NCI-H2196 (cell line): Measurements from ENCODE around the gene DKC1.
A peak's percentile ranks its signal among the peaks of the same experiment; 100 is the strongest.

Experiments used
- DNase-seq: peaks from one replicate; lab custom pipeline; 2025; ENCODE audit not compliant: unreplicated experiment; lab: John Stamatoyannopoulos, UW

Gene DKC1

GRCh38 chrX:154735695-154736393 lies 26.8 kb upstream of the DKC1 start:
- no peak for DNase-seq

GRCh38 chrX:154737136-154737535 lies 25.5 kb upstream of the DKC1 start:
- no peak for DNase-seq

- DNase-seq = peak; percentile 13
These were observed 24.5 kb upstream of the DKC1 start for GRCh38 chrX:154738011-154738738.

- no peak for DNase-seq
These were observed 22.7 kb upstream of the DKC1 start for GRCh38 chrX:154739952-154740465.

GRCh38 chrX:154742613-154743012 lies 20.1 kb upstream of the DKC1 start:
- DNase-seq = no peak

GRCh38 chrX:154748712-154749339 lies 13.8 kb upstream of the DKC1 start:
- DNase-seq = peak; percentile 63

- DNase-seq = no peak
These were observed 12.8 kb upstream of the DKC1 start for GRCh38 chrX:154749856-154750255.

GRCh38 chrX:154750301-154751202 lies 12.1 kb upstream of the DKC1 start, which contains the start of gene GAB3:
Gene GAB3, minus strand, starts transcription at chrX:154751077. Its CDS starts 52 bp downstream, at chrX:154751025.
- no peak for DNase-seq

- DNase-seq = no peak
These were observed 11.4 kb upstream of the DKC1 start for GRCh38 chrX:154751203-154751668.

- no peak for DNase-seq
These were observed 10.9 kb upstream of the DKC1 start for GRCh38 chrX:154751669-154752271.

- DNase-seq = no peak
These were observed 4.0 kb upstream of the DKC1 start for GRCh38 chrX:154758696-154759095.

GRCh38 chrX:154761977-154762536 lies 607 bp upstream of the DKC1 start:
- peak; percentile 43 for DNase-seq

- DNase-seq = no peak
These were observed 12.0 kb downstream of the DKC1 start for GRCh38 chrX:154774622-154775021.

- peak; percentile 28 for DNase-seq
These were observed 13.0 kb downstream of the DKC1 start for GRCh38 chrX:154775419-154776349.

- DNase-seq = no peak
These were observed 14.1 kb downstream of the DKC1 start for GRCh38 chrX:154776753-154777152.

- DNase-seq = no peak
These were observed 16.6 kb downstream of the DKC1 start for GRCh38 chrX:154779261-154779660.

GRCh38 chrX:154780968-154781367 lies 18.3 kb downstream of the DKC1 start:
- no peak for DNase-seq

GRCh38 chrX:154784149-154784995 lies 21.7 kb downstream of the DKC1 start:
- no peak for DNase-seq
